GM12873 (cell line): ENCODE results near the gene ADGRD2.

ENCODE experiments used
- CTCF ChIP-seq: IDR thresholded peaks from 2 replicates; pipeline ENCODE4 v1.5.1; 2012; ENCODE audit warnings: low read depth, mild to moderate bottlenecking, moderate library complexity, low read length, control low read depth; ENCODE audit not compliant: insufficient read depth; ENCODE audit errors: missing control alignments

ADGRD2 gene

DNA sequence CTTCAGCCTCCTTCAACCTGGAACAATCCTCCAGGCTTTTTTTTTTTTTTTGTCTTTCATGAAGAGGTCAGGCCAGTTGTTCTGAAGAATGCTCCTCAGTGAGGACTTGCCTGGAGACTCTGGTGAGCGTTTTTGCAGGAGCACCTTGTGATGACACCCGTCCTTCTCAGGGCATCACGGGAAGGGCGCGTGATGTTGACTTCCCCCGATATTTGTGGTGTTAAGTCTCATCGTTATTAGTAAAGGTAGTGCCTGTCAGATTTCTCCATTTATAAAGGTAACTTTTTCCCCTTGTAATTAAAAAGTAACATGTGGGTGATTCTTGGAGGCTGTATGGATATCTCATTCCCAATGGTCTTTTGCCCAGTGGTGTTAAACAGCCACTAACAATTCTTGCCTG, 23.9 kb upstream of the ADGRD2 start:
- no peak for TF ChIP-seq CTCF

GRCh38 chr9:124427281-124427680, 23.0 kb upstream of the ADGRD2 start:
- TF ChIP-seq CTCF, result no peak

DNA sequence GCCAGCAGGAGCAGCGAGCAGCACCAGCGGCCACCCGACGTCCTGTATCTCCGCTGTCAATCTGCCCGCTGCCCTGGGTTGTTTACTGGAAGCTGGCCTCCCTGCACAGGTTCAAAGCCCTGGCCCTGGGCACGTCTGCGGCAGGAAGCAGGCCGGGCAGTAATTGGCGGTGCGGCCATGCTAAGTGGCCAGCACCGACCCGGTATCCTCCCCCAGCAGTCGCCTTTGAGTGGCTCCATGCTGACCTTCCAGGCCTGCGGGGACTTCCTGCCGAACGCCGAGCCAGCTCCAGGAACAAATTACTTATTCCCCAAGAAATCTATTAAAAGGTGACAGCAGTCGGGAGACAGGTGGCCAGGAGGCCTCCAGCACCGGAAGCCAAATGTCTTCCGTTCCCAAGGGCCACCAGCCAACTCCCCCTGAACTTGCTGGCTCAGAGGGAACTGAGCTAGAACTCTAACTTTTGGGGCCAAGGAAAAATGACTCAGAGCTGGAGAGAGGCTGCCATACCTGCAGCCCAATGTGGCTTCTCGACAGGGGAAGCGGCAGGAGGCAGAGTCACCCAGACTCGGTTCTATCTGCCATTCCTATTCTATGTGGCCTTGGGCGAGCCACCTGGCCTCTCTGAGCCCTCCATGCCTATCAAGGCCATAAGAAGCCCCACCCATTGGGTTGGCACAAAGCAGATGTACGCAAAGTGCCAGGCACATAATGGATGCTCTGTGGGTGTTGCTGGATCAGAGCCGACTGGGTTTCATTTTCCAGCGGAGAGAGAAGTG, 21.3 kb upstream of the ADGRD2 start:
- no peak for TF ChIP-seq CTCF

DNA sequence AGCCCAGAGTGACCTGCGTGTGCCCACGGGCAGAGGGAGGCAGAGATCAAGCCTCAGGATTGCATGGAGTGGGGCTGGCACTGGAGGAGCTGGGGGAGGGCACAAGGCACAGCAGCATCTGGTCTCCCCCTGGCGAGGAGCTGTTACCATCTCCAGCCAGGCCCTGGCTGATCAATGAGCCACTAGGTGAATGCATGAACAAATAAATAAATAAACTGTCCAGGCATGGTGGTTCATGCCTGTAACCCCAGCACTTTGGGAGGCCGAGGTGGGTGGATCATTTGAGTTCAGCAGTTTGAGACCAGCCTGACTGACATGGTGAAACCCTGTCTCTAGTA, 20.8 kb upstream of the ADGRD2 start:
- TF ChIP-seq CTCF, result no peak

GRCh38 chr9:124436320-124436719, 13.9 kb upstream of the ADGRD2 start:
- TF ChIP-seq CTCF, result no peak

- no peak for TF ChIP-seq CTCF
These were observed 13.2 kb upstream of the ADGRD2 start for GRCh38 chr9:124437086-124437485.

DNA sequence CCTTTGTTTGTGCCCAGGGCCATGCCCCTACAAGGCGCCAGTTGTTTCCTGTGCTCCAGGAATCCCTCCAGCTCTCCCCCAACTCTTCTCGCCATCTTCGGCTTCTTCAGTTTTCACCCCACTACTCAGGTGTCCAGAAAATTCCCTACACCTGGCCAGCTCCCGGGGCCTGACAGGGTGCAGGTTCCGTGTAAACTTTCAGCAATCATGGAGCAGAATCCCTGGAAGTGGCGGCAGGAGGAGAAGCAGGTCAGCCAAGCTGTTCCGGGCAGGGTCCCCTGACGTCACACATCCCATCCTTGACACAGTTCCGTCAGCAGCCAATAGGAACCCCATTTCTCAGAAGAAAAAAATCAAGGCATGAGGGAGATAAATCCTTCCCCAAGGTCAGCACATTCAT, 12.2 kb upstream of the ADGRD2 start:
- TF ChIP-seq CTCF, result no peak
